Spleen (tissue), 7 donors: ENCODE results near the gene TADA2A.

Source experiments
- CTCF ChIP-seq, 11 experiments: fragments of 200-600 bp in 7 of 11; fragments of 450-650 bp in 4 of 11; sonication (generic) in 4 of 11; IDR thresholded peaks in 8 of 11; conservative IDR thresholded peaks in 3 of 11; 1 replicate in 7 of 11; 2 replicates in 4 of 11; pipeline versions ENCODE4 v1.4.0 to v1.8.0; 2016 to 2021; ENCODE audit warnings: antibody characterized with exemption in 11 of 11, inconsistent platforms in 4 of 11, mild to moderate bottlenecking in 1 of 11
- POLR2A ChIP-seq, 3 donors: fragments of 450-650 bp; IDR thresholded peaks; one replicate each; pipeline ENCODE4 v1.5.1; 2017; ENCODE audit warnings: antibody characterized with exemption in 3 of 3, mild to moderate bottlenecking in 1 of 3
- donor health status: DM: no; HTN: no; CAD: no; lungs with moderate emphysema.
- donor health status: DM: no; HTN: no; CAD: no.
- donor health status: DM: no; HTN: no; CAD: no.

GRCh38 chr17:37413875-37414519 lies 7.3 kb downstream of the TADA2A start:
- TF ChIP-seq CTCF (IDR thresholded peaks at IDR 0.05 in 8 of 11, conservative IDR thresholded peaks at IDR 0.05 in 3 of 11), result no peak
- no peak for TF ChIP-seq POLR2A (IDR thresholded peaks at IDR 0.05)
